Ovary (tissue), 9 donors: ENCODE measurements around the gene PIEZO1. TPM values are rescaled to one million over a fixed set of nuclear protein-coding genes. Genes with fewer than 3 reads are reported as not detected.

Source experiments
- DNase-seq, 5 donors: peaks; one replicate each; pipeline ENCODE4 v3.0.0-alpha.2; 2019 to 2020
- H3K27ac ChIP-seq, 2 donors: fragments of 200-600 bp; one replicate each; pipeline versions ENCODE4 v1.5.1 to v1.8.0; 2019 to 2022
- H3K27me3 ChIP-seq: fragments of 200-600 bp; one replicate; pipeline ENCODE4 v1.8.0; 2022
- H3K36me3 ChIP-seq: fragments of 200-600 bp; sonication (generic); one replicate; pipeline ENCODE4 v1.5.1; 2019
- H3K4me1 ChIP-seq: one replicate; pipeline ENCODE4 v1.8.1; 2013; ENCODE audit warnings: mild to moderate bottlenecking, moderate library complexity; ENCODE audit not compliant: insufficient read depth
- H3K4me3 ChIP-seq: fragments of 200-600 bp; sonication (generic); one replicate; pipeline ENCODE4 v1.5.1; 2017
- H3K9me3 ChIP-seq, 2 donors: fragments of 200-600 bp in 1 of 2; sonication (generic) in 1 of 2; one replicate each; pipeline versions ENCODE4 v1.5.1 to v1.8.1; 2013 to 2019; ENCODE audit warnings: mild to moderate bottlenecking in 1 of 2, moderate library complexity in 1 of 2
- EP300 ChIP-seq: sonication (generic); formaldehyde crosslinking; IDR thresholded peaks from one replicate; pipeline ENCODE4 v1.6.1; 2017; ENCODE audit warnings: antibody characterized with exemption
- POLR2A ChIP-seq: fragments of 450-650 bp; IDR thresholded peaks from one replicate; pipeline ENCODE4 v1.6.1; 2017; ENCODE audit warnings: antibody characterized with exemption, mild to moderate bottlenecking, moderate library complexity
- WGBS, 3 donors: extraction: QIAGEN DNeasy Blood & Tissue Kit in 1 of 3; methylation state at CpG; one replicate each; pipeline versions ENCODE4 v1.1.5 to v1.1.7; 2013 to 2017; 5-methylcytosine and 5-hydroxymethylcytosine counted together
- intact Hi-C, 4 donors: fragments of 100-400 bp; cut with DNase I; formaldehyde crosslinking; loops; one replicate each; pipeline versions ENCODE4 v1.11.0 to v1.15.1; 2022 to 2023
- polyA plus RNA-seq, 2 donors: library from polyadenylated mRNA; stranded (reverse); fragments of 200-250 nt in 1 of 2; fragments of 350-450 nt in 1 of 2; fragmentation: Illumina TruSeq in 1 of 2; extraction: RNeasy Lipid Tissue Mini Kit (QIAGEN cat#74804) in 1 of 2; gene quantifications; one replicate each; pipeline ENCODE4 v1.2.3, GENCODE V29; 2013 to 2014
- total RNA-seq, 7 donors: library from RNA; depleted of rRNA in 2 of 7; stranded (reverse); fragments of >200 nt in 2 of 7; fragmentation: NEBNext Ultra II Directional in 3 of 7; extraction: Animal tissue kit (Norgen Biotek cat#: 25700) in 3 of 7; gene quantifications; one replicate each; pipeline versions ENCODE4 v1.1.0 to v1.2.4, GENCODE V29; 2016 to 2023
- TF ChIP-seq, protein P1 (sequence below), 3 donors: fragments of 450-650 bp in 2 of 3; fragments of 200-600 bp in 1 of 3; IDR thresholded peaks; one replicate each; pipeline versions ENCODE4 v1.5.1 to v1.8.0; 2016 to 2022; ENCODE audit warnings: antibody characterized with exemption in 3 of 3, mild to moderate bottlenecking in 1 of 3
- donor health status: DM: no; HTN: no; CAD: no; lungs with moderate emphysema.
- donor health status: DM: no; HTN: no; CAD: no.
- donor health status: Bipolar disorder and iron deficiency.
- donor health status: DM: yes; HTN: yes; CAD: no.
- donor health status: DM: no; HTN: no; CAD: no.
- donor health status: DM: yes; HTN: yes; CAD: no.

Gene PIEZO1
- total and polyA plus RNA-seq, 9 donors = 13.0 to 93.5 (median 49.1) TPM

DNA sequence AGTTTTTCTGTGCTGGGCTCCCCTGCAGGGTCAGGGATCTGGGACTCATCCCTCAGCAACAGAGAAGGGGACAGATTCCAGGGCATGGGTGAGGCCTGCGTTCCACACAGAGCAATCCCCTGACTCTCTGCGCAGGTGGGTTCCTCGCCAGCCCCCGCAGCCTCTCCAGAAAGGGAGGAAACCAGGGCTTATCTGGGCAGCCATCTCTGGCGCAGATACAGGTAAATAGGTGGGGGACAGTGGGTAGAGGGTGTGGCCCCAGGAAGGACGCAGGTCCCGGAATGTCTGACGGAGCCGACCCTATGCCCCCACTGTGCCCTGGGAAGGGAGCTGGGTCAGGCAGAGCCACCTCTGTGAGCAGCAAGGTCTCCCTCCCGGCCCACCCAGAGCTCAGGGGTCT lies 23.2 kb downstream of the PIEZO1 start:
- intact Hi-C loops = no loop called here
- no peaks in the 10 kb centered on the region for H3K36me3 ChIP-seq
- no peaks in the 10 kb centered on the region for H3K9me3 ChIP-seq
- peaks cover 10% of the 10 kb centered on the region for H3K4me1 ChIP-seq
- no peak for DNase-seq
- no peaks in the 10 kb centered on the region for H3K27me3 ChIP-seq
- no peak overlapping the region for H3K27ac ChIP-seq
- no peak overlapping the region for H3K4me3 ChIP-seq
- 84 to 90% (median 85%) methylated on average over 7 to 10 of the region's 10 CpGs for WGBS, 3 donors
- TF ChIP-seq POLR2A = no peak
- TF ChIP-seq EP300 = no peak
- TF ChIP-seq, protein P1, sequence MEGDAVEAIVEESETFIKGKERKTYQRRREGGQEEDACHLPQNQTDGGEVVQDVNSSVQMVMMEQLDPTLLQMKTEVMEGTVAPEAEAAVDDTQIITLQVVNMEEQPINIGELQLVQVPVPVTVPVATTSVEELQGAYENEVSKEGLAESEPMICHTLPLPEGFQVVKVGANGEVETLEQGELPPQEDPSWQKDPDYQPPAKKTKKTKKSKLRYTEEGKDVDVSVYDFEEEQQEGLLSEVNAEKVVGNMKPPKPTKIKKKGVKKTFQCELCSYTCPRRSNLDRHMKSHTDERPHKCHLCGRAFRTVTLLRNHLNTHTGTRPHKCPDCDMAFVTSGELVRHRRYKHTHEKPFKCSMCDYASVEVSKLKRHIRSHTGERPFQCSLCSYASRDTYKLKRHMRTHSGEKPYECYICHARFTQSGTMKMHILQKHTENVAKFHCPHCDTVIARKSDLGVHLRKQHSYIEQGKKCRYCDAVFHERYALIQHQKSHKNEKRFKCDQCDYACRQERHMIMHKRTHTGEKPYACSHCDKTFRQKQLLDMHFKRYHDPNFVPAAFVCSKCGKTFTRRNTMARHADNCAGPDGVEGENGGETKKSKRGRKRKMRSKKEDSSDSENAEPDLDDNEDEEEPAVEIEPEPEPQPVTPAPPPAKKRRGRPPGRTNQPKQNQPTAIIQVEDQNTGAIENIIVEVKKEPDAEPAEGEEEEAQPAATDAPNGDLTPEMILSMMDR (IDR thresholded peaks at IDR 0.05) = no peak

DNA sequence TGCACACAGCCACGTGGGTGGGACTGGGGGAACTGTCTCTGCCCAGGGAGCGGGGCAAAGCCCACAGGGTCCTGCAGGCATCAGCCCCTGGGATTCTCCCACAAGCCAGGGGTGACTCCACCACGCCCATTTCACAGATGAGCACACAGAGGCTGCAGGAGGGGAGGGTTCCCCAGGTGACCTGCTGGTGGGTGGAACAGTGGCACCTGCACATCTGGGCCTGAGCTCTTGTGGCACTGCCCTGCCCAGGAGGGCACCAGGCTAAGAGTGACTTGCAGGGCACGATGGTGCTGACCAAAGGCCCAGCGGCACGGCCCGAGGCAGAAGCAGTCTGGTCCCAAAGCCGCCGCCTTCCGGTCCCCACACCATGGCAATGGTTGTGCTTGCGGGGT lies 23.9 kb downstream of the PIEZO1 start:
- 85 to 92% (median 90%) methylated on average over 5 to 11 of the region's 11 CpGs for WGBS, 3 donors
- Histone ChIP-seq H3K27ac (no peak overlapping the region), H3K27me3 (no peaks in the 10 kb centered on the region), H3K4me1 (peaks cover 10% of the 10 kb centered on the region), H3K36me3 (no peaks in the 10 kb centered on the region), H3K4me3 (no peak overlapping the region), H3K9me3 (no peaks in the 10 kb centered on the region)
- no peak for DNase-seq
- TF ChIP-seq POLR2A (no peak), EP300 (no peak)
- TF ChIP-seq, protein P1 (IDR thresholded peaks at IDR 0.05) = no peak
- intact Hi-C loops = no loop called here

DNA sequence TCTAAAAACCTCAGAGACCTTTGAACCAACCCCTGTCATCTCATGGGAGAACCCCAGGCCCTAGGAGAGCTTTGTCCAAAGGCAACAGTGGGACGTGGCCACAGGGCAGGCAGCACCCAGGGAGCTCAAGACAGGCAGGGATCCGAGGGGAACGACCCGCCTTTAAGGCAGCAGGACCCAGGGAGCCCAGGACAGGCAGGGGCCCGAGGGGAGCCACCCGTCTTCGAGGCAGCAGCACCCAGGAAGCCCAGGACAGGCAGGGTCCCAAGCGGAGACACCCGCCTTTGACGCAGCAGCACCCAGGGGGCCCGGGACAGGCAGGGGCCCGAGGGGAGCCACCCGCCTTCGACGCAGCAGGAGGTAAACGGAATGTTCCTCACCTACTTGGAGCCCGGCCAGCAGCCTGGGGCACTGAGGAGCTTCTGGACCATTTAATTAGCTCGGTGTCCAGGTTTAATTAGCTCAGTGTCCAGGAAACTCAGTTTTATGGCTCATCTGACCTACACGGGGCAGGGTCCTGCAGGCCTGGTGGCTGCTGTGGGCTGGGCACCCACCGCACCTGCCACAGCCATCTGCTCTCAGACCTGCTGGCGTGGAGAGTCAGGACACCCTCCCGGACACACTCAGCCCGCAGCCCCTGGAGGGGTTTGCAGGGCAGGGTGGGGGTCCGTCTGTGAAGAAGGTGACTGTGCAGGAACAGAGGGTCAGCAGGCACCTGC lies 24.4 kb downstream of the PIEZO1 start:
- no peak overlapping the region for H3K27ac ChIP-seq
- H3K27me3 ChIP-seq = no peaks in the 10 kb centered on the region
- no peak overlapping the region for H3K4me3 ChIP-seq
- no peak for DNase-seq
- WGBS, 3 donors = 83 to 85% (median 84%) methylated on average over 21 to 24 of the region's 24 CpGs
- no peaks in the 10 kb centered on the region for H3K9me3 ChIP-seq
- TF ChIP-seq, protein P1 (IDR thresholded peaks at IDR 0.05) = no peak
- no peak for TF ChIP-seq POLR2A
- TF ChIP-seq EP300 = no peak
- peaks cover 10% of the 10 kb centered on the region for H3K4me1 ChIP-seq
- no peaks in the 10 kb centered on the region for H3K36me3 ChIP-seq
- intact Hi-C loops = no loop called here

DNA sequence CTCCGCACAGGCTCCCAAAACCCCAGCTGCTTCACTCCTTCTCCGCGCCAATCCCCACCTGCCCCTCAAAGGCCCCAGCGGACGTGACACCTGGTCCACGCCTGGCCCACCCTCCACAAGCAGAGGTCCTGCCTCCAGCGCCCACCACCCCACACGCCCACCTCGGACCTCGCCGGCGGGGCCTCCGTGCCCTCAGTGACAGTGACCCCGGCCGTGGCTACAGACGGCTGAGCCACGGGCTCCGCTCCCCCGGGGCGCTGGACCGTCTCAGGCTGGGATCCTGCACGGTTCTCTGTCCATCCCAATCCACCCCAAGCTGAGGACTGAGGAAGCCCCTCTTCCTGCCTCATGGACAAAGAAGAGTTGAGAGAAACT lies 25.1 kb downstream of the PIEZO1 start:
- peak overlapping the region; percentile 3 for H3K4me3 ChIP-seq
- DNase-seq = no peak
- H3K27ac ChIP-seq = peak overlapping the region in 1 of 2 donors; percentile 45
- WGBS, 3 donors = 84 to 94% (median 88%) methylated on average over 22 of the region's 22 CpGs
- no peaks in the 10 kb centered on the region for H3K36me3 ChIP-seq
- TF ChIP-seq, protein P1 (IDR thresholded peaks at IDR 0.05) = no peak
- TF ChIP-seq EP300 = no peak
- H3K4me1 ChIP-seq = peaks cover 10% of the 10 kb centered on the region
- H3K9me3 ChIP-seq = no peaks in the 10 kb centered on the region
- no peaks in the 10 kb centered on the region for H3K27me3 ChIP-seq
- intact Hi-C loops = no loop called here
